HG02973 (cell line): ENCODE results near the gene ADGRA1.
"Not testable (repeated sequence)": the region's sequence is repeated elsewhere in the genome, so short reads cannot be mapped to it uniquely, and the experiment has no call there.

ENCODE experiments used
- ATAC-seq: cut with Tn5 transposase; IDR thresholded peaks from one replicate; pipeline ENCODE4 v1.9.1; 2021; ENCODE audit warnings: moderate library complexity; ENCODE audit not compliant: unreplicated experiment

Gene ADGRA1

GRCh38 chr10:133175624-133176023, 87.9 kb downstream of the ADGRA1 start:
- not testable (repeated sequence) for ATAC-seq

- no peak for ATAC-seq
Measured at GRCh38 chr10:133176546-133176945, 88.8 kb downstream of the ADGRA1 start.

DNA sequence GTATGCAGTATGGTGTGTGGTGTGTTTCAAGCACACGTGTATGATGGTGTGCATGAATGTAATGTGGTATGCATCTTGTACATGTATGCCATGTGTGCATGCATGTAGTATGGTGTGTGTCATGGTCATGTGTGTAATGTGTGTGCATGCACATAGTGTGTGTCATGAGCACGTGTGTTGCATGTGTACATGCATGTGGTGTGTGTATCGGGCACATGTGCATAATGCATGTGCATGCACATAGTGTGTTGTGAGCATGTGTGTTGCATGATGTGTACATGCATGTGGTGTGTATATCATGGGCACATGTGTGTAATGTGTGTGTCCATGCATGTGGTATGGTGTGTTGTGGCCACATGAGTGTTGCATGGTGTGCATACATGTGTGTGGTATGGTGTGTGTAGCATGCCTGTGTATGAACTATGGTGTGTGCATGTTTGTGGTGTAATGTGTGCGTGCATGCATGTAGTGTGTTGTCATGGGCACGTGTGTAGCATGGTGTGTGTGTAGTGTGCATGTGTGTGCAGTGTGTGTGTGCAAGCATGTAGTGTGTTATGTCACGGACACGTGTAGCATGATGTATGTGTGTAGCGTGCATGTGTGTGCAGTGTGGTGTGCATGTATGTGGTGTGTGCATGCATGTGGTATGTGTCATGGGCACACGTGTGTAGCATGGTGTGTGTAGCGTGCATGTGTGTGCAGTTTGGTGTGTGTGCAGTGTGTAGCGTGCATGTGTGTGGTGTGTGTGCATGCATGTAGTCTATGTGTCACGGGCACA, 89.8 kb downstream of the ADGRA1 start:
- ATAC-seq, result no peak

GRCh38 chr10:133178357-133179127, 90.8 kb downstream of the ADGRA1 start:
- ATAC-seq, result no peak

GRCh38 chr10:133179128-133179520, 91.4 kb downstream of the ADGRA1 start:
- ATAC-seq, result no peak

DNA sequence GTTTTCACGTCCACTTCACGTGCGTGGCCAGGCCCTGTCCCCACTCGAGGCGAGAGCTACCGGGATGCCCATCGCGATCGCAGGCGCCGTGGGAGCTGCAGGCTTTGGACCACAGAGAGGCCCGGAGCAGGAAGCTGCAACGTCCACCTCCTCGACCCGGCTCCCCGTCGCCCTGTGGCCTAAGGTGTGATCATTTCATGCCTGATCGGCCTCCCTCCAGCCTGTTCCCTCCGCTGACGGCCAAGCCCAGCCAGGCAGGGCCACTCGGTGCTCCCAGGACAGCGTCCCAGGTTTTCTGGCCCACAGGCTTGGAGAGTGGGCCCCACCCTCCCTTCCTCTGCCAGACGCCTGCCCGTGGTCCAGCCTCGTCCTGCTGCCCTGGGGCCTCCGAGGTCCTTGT, 91.9 kb downstream of the ADGRA1 start:
- ATAC-seq, result no peak

DNA sequence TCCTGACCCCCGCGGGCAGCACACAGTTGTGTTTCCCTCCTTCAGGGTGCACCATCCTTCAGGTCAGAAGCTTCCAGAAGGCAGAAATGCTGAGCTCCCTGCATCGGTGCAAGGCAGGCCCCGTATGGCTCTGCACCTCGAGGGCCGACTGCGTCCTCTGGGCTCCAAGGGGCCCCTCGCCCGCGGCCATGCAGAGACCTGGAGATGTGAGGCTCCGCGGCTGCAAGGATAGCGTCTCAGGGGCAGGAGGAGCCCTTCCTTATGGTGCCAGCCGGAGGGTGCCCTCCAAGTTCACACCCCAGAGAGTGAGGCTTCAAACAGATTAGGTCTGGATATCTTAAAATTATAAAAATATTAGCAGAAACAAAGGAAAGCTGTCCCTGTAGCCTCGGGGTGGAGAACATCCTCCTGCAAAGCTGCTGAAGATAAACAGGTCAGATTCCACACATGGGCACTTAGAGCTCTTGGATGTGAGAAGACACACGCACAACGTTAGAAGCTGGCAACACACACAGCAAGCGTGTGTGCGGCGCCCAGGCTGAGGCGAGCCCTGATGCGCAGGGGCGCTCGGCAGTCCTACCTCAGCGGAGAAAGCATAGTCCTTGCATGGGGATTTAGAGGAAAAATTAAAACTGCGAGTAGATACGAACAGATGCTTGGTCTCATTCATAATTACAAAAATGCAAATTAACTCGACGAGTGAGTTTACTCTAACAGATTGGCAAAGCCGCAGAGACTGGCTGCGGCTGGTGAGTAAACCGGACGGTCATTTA, 92.7 kb downstream of the ADGRA1 start:
- no peak for ATAC-seq

- ATAC-seq, result no peak
Measured at GRCh38 chr10:133180965-133181639, 93.4 kb downstream of the ADGRA1 start.
